Measurements from ENCODE around the gene ST14.
"Not testable (repeated sequence)": the region's sequence is repeated elsewhere in the genome, so short reads cannot be mapped to it uniquely, and the experiment has no call there.

The ST14 gene

DNA sequence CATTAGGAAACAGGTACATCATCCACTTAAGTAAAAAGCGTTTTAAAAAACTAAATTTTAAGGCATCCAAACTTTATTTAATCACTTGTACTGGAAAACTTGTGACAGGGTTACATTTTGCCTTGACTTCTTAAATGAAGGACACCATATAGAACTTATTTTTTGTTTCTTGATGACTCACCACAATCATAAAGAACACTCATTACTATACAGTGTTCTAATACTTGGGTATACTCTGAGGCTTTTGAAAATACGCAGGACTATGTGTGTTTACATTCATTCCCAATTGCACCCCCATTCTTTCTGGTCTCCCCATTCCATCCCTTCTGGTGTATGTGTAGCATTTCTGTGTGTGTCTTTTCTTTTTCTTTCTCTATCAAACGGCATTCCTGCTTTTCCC lies 85.3 kb downstream of the ST14 start:
- no peak for DNase-seq

- not testable (repeated sequence) for DNase-seq
Observed at GRCh38 chr11:130245375-130245774, 85.8 kb downstream of the ST14 start.

DNA sequence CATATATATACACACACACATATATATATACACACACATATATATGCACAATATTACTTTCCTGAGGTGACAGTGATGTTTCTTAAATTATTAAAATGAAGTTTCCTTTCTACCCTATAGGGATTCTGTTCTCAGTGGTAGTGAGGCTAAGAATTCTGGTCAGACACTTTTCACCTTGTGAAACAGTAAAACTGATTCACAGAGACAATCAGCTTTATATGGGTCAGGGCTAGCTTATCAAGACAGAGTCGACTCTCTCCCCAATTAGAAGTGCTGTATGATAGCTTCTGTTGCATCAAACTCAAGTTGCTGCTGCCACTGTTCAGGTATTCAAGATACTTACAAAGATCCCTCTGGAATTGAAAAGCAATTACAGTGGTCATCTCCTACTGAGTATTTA lies 86.7 kb downstream of the ST14 start:
- DNase-seq, result no peak

- no peak for DNase-seq
Observed at GRCh38 chr11:130246738-130247137, 87.2 kb downstream of the ST14 start.

- no peak for DNase-seq
Observed at GRCh38 chr11:130247319-130247718, 87.7 kb downstream of the ST14 start.

DNA sequence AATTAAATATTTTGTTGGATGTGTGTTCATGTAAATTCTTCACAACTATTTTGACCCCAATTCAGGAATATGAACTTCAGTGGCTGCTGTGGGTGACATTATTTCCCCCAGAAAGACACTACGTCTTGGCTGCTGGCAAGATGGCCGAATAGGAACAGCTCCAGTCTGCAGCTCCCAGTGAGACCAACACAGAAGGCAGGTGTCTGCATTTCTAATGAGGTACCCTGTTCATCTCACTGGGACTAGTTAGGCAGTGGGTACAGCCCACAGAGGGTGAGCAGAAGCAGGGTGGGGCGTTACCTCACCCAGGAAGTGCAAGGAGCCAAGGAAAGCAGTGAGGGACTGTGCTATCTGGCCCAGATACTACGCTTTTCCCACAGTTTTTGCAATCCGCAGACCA lies 89.8 kb downstream of the ST14 start:
- DNase-seq, result no peak

DNA sequence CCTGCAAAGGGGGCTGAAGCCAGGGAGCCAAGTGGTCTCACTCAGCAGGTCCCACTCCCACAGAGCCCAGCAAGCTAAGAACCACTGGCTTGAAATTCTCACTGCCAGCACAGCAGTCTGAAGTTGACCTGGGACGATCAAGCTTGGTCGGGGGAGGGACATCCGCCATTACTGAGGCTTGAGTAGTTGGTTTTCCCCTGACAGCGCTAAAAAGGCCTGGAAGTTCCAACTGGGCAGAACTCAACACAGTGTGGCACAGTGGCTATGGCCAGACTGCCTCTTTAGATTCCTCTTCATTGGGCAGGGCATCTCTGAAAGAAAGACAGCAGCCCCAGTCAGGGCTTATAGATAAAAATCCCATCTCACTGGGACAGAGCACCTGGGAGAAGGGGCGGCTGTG lies 90.3 kb downstream of the ST14 start:
- not testable (repeated sequence) for DNase-seq

- DNase-seq, result not testable (repeated sequence)
Observed at GRCh38 chr11:130251763-130252162, 92.2 kb downstream of the ST14 start.

Measured in NCI-H2029 treated with DMSO at 0.1 percent for 48 hours (cell line).